Activated T-cell treated with anti-CD3 and anti-CD28 coated beads, Interleukin-2, amount 50 U/mL, for 4 hours (primary cell): ENCODE results near the gene SLC46A2. TPM values are rescaled to one million over a fixed set of nuclear protein-coding genes. Genes with fewer than 3 reads are reported as not detected.

Experiments
- ATAC-seq, 2 donors: fragments of 200-7000 bp; cut with Tn5 transposase; one replicate each; pipeline ENCODE4 v1.10.0; 2021
- DNase-seq: peaks from one replicate; pipeline ENCODE4 v3.0.0-alpha.2; 2020
- H3K27me3 Mint-ChIP-seq: one replicate; pipeline ENCODE4 v1.8.0; 2021; ENCODE audit warnings: low read depth, mixed read lengths
- H3K36me3 Mint-ChIP-seq: one replicate; pipeline ENCODE4 v1.8.0; 2022; ENCODE audit warnings: mixed read lengths; ENCODE audit not compliant: insufficient read depth
- H3K4me1 Mint-ChIP-seq: one replicate; pipeline ENCODE4 v1.8.0; 2021; ENCODE audit warnings: low read depth, mixed read lengths
- H3K4me3 Mint-ChIP-seq: one replicate; pipeline ENCODE4 v1.8.0; 2021; ENCODE audit warnings: mild to moderate bottlenecking, moderate library complexity, mixed read lengths
- H3K9me3 Mint-ChIP-seq: one replicate; pipeline ENCODE4 v1.8.0; 2021; ENCODE audit warnings: mixed read lengths
- total RNA-seq, 3 donors: library from RNA; stranded (reverse); gene quantifications; one replicate each; pipeline ENCODE4 v1.2.1, GENCODE V29; 2021

The SLC46A2 gene
- total RNA-seq, 3 donors from 2014 or later: not detected

GRCh38 chr9:112842555-112842954 is 48.1 kb downstream of the SLC46A2 start:
- DNase-seq (no peak), ATAC-seq (no peak)
- Mint-ChIP-seq H3K9me3 (no peaks in the 10 kb centered on the region), H3K36me3 (peaks cover 20% of the 10 kb centered on the region), H3K4me1 (peaks cover 2% of the 10 kb centered on the region), H3K27me3 (no peaks in the 10 kb centered on the region), H3K4me3 (no peak overlapping the region)

- Mint-ChIP-seq H3K4me1 (peaks cover 2% of the 10 kb centered on the region), H3K27me3 (no peaks in the 10 kb centered on the region), H3K36me3 (peaks cover 21% of the 10 kb centered on the region), H3K9me3 (no peaks in the 10 kb centered on the region), H3K4me3 (no peak overlapping the region)
- ATAC-seq (no peak), DNase-seq (no peak)
Measured at GRCh38 chr9:112841261-112841660, 49.4 kb downstream of the SLC46A2 start.

- Mint-ChIP-seq H3K9me3 (no peaks in the 10 kb centered on the region), H3K4me3 (no peak overlapping the region), H3K4me1 (no peaks in the 10 kb centered on the region), H3K27me3 (no peaks in the 10 kb centered on the region), H3K36me3 (peaks cover 27% of the 10 kb centered on the region)
- DNase-seq (no peak), ATAC-seq (no peak)
Measured at GRCh38 chr9:112839331-112839730, 51.3 kb downstream of the SLC46A2 start.

GRCh38 chr9:112838342-112838741 is 52.3 kb downstream of the SLC46A2 start:
- DNase-seq: no peak
- ATAC-seq: no peak
- no peak overlapping the region for H3K4me3 Mint-ChIP-seq
- H3K9me3 Mint-ChIP-seq: no peaks in the 10 kb centered on the region
- H3K36me3 Mint-ChIP-seq: peaks cover 33% of the 10 kb centered on the region
- H3K4me1 Mint-ChIP-seq: no peaks in the 10 kb centered on the region
- H3K27me3 Mint-ChIP-seq: no peaks in the 10 kb centered on the region

GRCh38 chr9:112836394-112836793 is 54.3 kb downstream of the SLC46A2 start:
- Mint-ChIP-seq H3K27me3 (no peaks in the 10 kb centered on the region), H3K4me3 (no peak overlapping the region), H3K9me3 (no peaks in the 10 kb centered on the region), H3K4me1 (no peaks in the 10 kb centered on the region), H3K36me3 (peaks cover 35% of the 10 kb centered on the region)
- ATAC-seq (no peak), DNase-seq (no peak)

- Mint-ChIP-seq H3K27me3 (no peaks in the 10 kb centered on the region), H3K9me3 (no peaks in the 10 kb centered on the region), H3K4me1 (no peaks in the 10 kb centered on the region), H3K36me3 (peaks cover 22% of the 10 kb centered on the region), H3K4me3 (no peak overlapping the region)
- DNase-seq (no peak), ATAC-seq (no peak)
Measured at GRCh38 chr9:112833081-112833480, 57.6 kb downstream of the SLC46A2 start.

GRCh38 chr9:112831969-112832368 is 58.7 kb downstream of the SLC46A2 start:
- H3K4me1 Mint-ChIP-seq: no peaks in the 10 kb centered on the region
- no peaks in the 10 kb centered on the region for H3K9me3 Mint-ChIP-seq
- ATAC-seq (no peak), DNase-seq (no peak)
- no peak overlapping the region for H3K4me3 Mint-ChIP-seq
- no peaks in the 10 kb centered on the region for H3K27me3 Mint-ChIP-seq
- H3K36me3 Mint-ChIP-seq: peaks cover 24% of the 10 kb centered on the region

GRCh38 chr9:112831281-112831851 is 59.3 kb downstream of the SLC46A2 start:
- H3K36me3 Mint-ChIP-seq: peaks cover 26% of the 10 kb centered on the region

More at GRCh38 chr9:112831281-112831851, 59.3 kb downstream of the SLC46A2 start:
- ATAC-seq (no peak), DNase-seq (no peak)
- Mint-ChIP-seq H3K4me1 (no peaks in the 10 kb centered on the region), H3K27me3 (no peaks in the 10 kb centered on the region), H3K4me3 (no peak overlapping the region), H3K9me3 (no peaks in the 10 kb centered on the region)

Other genes starting within 250 kb of the SLC46A2 start
- 10 to 100 TPM; 37.8 to 45.9 (median 41.9) TPM for gene INIP, start 172.8 kb downstream of the SLC46A2 start, total RNA-seq
- 1 to 10 TPM; 2.3 to 3.8 (median 3.2) TPM for gene SNX30, start 140.1 kb downstream of the SLC46A2 start, total RNA-seq
- gene ZNF883, start 121.3 kb upstream of the SLC46A2 start, total RNA-seq: 1 to 10 TPM in 1 of 3 donors, under 1 TPM in 2; 0.60 to 1.1 (median 0.96) TPM
- gene ZFP37, start 165.8 kb upstream of the SLC46A2 start, total RNA-seq: 1 to 10 TPM in 2 of 3 donors, under 1 TPM in 1; 0.98 to 1.2 (median 1.0) TPM